Ovary (tissue), 3 donors: ENCODE results near the gene SLC17A9.

ENCODE experiments used
- CTCF ChIP-seq, 3 donors: fragments of 450-650 bp in 2 of 3; fragments of 200-600 bp in 1 of 3; IDR thresholded peaks; one replicate each; pipeline versions ENCODE4 v1.5.1 to v1.8.0; 2016 to 2022; ENCODE audit warnings: antibody characterized with exemption in 3 of 3, mild to moderate bottlenecking in 1 of 3
- EP300 ChIP-seq: sonication (generic); formaldehyde crosslinking; IDR thresholded peaks from one replicate; pipeline ENCODE4 v1.6.1; 2017; ENCODE audit warnings: antibody characterized with exemption
- donor health status: DM: no; HTN: no; CAD: no.

- TF ChIP-seq CTCF (IDR thresholded peaks at IDR 0.05) (no peak), EP300 (no peak)
These were observed 34.8 kb upstream of the SLC17A9 start for GRCh38 chr20:62917720-62918119.
